Upper lobe of right lung (tissue), 1 donor: ENCODE data around the gene MCM5. TPM values are rescaled to one million over a fixed set of nuclear protein-coding genes. Genes with fewer than 3 reads are reported as not detected.

Source experiments
- ATAC-seq: fragments of 200-7000 bp; cut with Tn5 transposase; one replicate; pipeline ENCODE4 v1.9.1; 2020; ENCODE audit warnings: mild to moderate bottlenecking, moderate library complexity
- DNase-seq: peaks from one replicate; pipeline ENCODE4 v3.0.0-alpha.2; 2020
- H3K27ac ChIP-seq: fragments of 200-600 bp; one replicate; pipeline ENCODE4 v1.8.0; 2022
- H3K27me3 ChIP-seq: fragments of 200-600 bp; one replicate; pipeline ENCODE4 v1.8.0; 2022; ENCODE audit warnings: mild to moderate bottlenecking
- H3K36me3 ChIP-seq: fragments of 200-600 bp; one replicate; pipeline ENCODE4 v1.8.0; 2022
- H3K4me1 ChIP-seq: fragments of 200-600 bp; one replicate; pipeline ENCODE4 v1.8.0; 2022
- H3K4me3 ChIP-seq: fragments of 200-600 bp; one replicate; pipeline ENCODE4 v1.8.0; 2022; ENCODE audit warnings: mild to moderate bottlenecking
- H3K9me3 ChIP-seq: fragments of 200-600 bp; one replicate; pipeline ENCODE4 v1.8.0; 2022
- CTCF ChIP-seq: fragments of 200-600 bp; IDR thresholded peaks from one replicate; pipeline ENCODE4 v1.8.0; 2022; ENCODE audit warnings: antibody characterized with exemption
- intact Hi-C: fragments of 100-400 bp; cut with DNase I; formaldehyde crosslinking; loops from one replicate; pipeline ENCODE4 v1.11.0; 2022
- total RNA-seq: library from RNA; stranded (reverse); fragmentation: NEBNext Ultra II Directional; extraction: Animal tissue kit (Norgen Biotek cat#: 25700); gene quantifications from one replicate; pipeline ENCODE4 v1.2.1, GENCODE V29; 2021
- donor health status: DM: no; HTN: yes; CAD: no; lungs with severe emphysema.

MCM5 gene
- total RNA-seq, 1 donor from 2014 or later, result 22.1 TPM

GRCh38 chr22:35442471-35442870 lies 42.5 kb downstream of the MCM5 start:
- Histone ChIP-seq H3K27ac (no peak overlapping the region), H3K9me3 (no peaks in the 10 kb centered on the region), H3K4me1 (no peaks in the 10 kb centered on the region), H3K4me3 (no peak overlapping the region), H3K36me3 (no peaks in the 10 kb centered on the region), H3K27me3 (no peaks in the 10 kb centered on the region)
- ATAC-seq, result no peak
- TF ChIP-seq CTCF, result no peak
- intact Hi-C loops, result no loop called here
- no peak for DNase-seq

- DNase-seq, result no peak
- H3K27me3 ChIP-seq, result no peaks in the 10 kb centered on the region
- no peak overlapping the region for H3K27ac ChIP-seq
- TF ChIP-seq CTCF, result no peak
- no peaks in the 10 kb centered on the region for H3K9me3 ChIP-seq
- no peaks in the 10 kb centered on the region for H3K36me3 ChIP-seq
- intact Hi-C loops, result no loop called here
- ATAC-seq, result no peak
- H3K4me1 ChIP-seq, result peaks cover 6% of the 10 kb centered on the region
- no peak overlapping the region for H3K4me3 ChIP-seq
These were observed 43.4 kb downstream of the MCM5 start for GRCh38 chr22:35443338-35443737.

- no peak for TF ChIP-seq CTCF
- peaks cover 6% of the 10 kb centered on the region for H3K4me1 ChIP-seq
- ATAC-seq, result no peak
- no peak overlapping the region for H3K4me3 ChIP-seq
- H3K9me3 ChIP-seq, result no peaks in the 10 kb centered on the region
- intact Hi-C loops, result no loop called here
- no peaks in the 10 kb centered on the region for H3K36me3 ChIP-seq
- no peaks in the 10 kb centered on the region for H3K27me3 ChIP-seq
- no peak for DNase-seq
- no peak overlapping the region for H3K27ac ChIP-seq
These were observed 44.1 kb downstream of the MCM5 start for GRCh38 chr22:35443790-35444684.

GRCh38 chr22:35444685-35445399 lies 44.9 kb downstream of the MCM5 start:
- H3K9me3 ChIP-seq, result no peaks in the 10 kb centered on the region

GRCh38 chr22:35445933-35446332 lies 46.0 kb downstream of the MCM5 start:
- H3K4me1 ChIP-seq, result peaks cover 6% of the 10 kb centered on the region
- intact Hi-C loops, result no loop called here
- no peak overlapping the region for H3K27ac ChIP-seq
- no peaks in the 10 kb centered on the region for H3K27me3 ChIP-seq
- DNase-seq, result no peak
- H3K36me3 ChIP-seq, result no peaks in the 10 kb centered on the region
- no peaks in the 10 kb centered on the region for H3K9me3 ChIP-seq
- H3K4me3 ChIP-seq, result no peak overlapping the region
- no peak for ATAC-seq
- no peak for TF ChIP-seq CTCF

More at GRCh38 chr22:35444685-35445399, 44.9 kb downstream of the MCM5 start:
- Histone ChIP-seq H3K4me1 (peaks cover 6% of the 10 kb centered on the region), H3K36me3 (no peaks in the 10 kb centered on the region), H3K27me3 (no peaks in the 10 kb centered on the region), H3K27ac (no peak overlapping the region), H3K4me3 (no peak overlapping the region)
- ATAC-seq (no peak), DNase-seq (no peak)
- TF ChIP-seq CTCF, result no peak
- intact Hi-C loops, result no loop called here
